NCI-H1417 treated with DMSO at 0.1 percent for 48 hours (cell line): Measurements from ENCODE around the gene LRFN3.
"Not testable (repeated sequence)": the region's sequence is repeated elsewhere in the genome, so short reads cannot be mapped to it uniquely, and the experiment has no call there.

Experiments used
- DNase-seq: peaks from one replicate; lab custom pipeline; 2025; lab: John Stamatoyannopoulos, UW

Gene LRFN3

GRCh38 chr19:35977446-35978222 lies 41.5 kb downstream of the LRFN3 start:
- no peak for DNase-seq

DNA sequence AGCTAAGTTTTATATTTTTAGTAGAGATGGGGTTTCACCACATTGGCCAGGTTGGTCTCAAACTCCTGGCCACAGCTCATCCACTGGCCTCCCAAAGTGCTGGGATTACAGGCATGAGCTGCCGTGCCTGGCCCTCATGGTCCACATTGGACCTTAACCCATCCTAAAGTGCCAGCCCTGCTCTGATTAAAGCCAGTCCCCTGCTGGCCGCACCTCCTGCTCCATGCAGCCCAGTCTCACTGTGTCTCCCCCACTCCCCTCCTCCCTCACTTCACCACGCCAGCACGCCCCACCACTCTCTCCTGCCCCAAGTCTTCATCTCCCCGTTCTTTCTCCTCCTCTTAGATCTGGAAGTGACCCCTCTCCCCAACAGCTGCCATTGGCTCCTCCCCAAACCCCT lies 42.1 kb downstream of the LRFN3 start:
- DNase-seq: no peak

GRCh38 chr19:35978832-35979365 lies 42.7 kb downstream of the LRFN3 start:
- no peak for DNase-seq

DNA sequence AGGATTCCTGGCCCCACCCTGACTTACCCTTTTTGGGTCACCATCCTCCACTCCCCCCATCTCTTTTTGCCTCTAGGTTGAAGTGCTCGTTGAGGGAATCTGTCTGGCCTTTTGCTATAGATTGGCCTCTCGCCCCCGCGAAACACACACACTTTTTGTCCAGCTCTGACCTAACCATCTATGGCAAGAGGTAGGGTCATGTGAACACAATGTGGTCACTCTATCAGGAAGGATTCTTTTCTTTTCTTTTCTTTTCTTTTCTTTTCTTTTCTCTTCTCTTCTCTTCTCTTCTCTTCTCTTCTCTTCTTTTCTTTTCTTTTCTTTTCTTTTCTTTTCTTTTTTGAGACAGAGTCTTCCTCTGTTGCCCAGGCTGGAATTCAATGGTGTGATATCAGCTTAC lies 44.8 kb downstream of the LRFN3 start:
- DNase-seq: not testable (repeated sequence)

GRCh38 chr19:35983177-35983576 lies 47.0 kb downstream of the LRFN3 start:
- DNase-seq: no peak

GRCh38 chr19:35986111-35986510 lies 49.9 kb downstream of the LRFN3 start:
- DNase-seq: no peak

DNA sequence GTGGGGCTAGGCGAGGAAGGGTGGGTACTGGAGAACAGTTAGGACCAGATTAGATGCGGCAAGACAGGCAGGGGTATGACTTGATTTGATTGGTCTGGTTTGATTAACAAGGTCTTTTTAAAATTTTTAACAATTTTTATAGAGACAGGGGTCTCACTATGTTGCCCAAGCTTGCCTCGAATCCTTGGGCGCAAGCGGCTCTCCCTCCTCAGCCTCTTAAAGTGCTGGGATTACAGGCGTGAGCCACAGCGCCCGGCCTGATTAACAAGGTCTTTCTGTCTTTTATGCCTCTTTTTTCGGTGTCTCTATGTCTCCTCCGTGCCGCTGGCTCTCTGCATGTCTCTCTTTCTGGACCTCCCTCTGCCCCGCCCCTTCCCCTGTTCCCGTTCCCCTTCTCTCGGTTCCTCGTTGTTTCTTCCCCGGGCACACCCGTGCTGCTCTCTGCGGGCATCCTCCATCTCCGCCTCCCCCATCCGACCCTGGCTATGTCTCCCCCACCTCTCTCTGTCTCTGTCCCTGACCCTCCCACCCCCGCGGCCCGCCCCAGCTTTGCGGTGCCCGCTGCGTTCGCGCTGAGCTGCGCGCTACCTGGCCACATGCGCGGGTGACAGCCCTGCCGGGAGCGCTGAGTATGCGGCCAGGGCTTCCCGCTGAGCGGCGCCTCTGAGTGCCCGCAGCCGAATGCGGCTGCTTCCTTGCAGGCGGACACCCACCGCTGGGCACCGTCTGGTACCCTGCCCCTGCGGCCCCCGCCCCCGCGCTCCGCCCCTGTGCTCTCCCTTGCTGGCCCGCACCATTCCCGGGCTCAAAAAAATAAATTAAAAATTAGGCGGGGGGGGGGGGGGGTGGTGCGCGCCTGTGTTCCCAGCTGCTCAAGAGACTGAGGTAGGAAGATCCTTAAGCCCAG lies 50.7 kb downstream of the LRFN3 start:
- no peak for DNase-seq

- DNase-seq: no peak
Measured at GRCh38 chr19:35987571-35987896, 51.4 kb downstream of the LRFN3 start.

- no peak for DNase-seq
Measured at GRCh38 chr19:35988824-35989223, 52.6 kb downstream of the LRFN3 start.

DNA sequence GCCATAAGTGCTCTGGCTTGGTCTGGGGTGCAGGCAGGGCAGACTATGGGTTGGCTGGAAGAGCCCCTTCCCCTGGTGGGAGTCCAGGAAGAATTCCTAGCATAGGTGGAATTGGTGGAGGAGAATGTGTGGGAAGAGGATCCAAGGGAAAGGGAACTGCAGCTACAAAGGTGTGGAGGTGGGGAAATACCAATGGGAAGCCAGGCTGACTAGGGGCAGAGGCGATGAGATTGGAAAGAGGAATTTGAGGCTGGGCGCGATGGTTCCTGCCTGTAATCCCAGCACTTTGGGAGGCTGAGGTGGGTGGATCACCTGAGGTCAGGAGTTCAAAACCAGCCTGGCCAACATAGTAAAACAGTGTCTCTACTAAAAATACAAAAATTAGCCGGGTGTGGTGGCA lies 54.0 kb downstream of the LRFN3 start:
- no peak for DNase-seq

- DNase-seq: no peak
Measured at GRCh38 chr19:35990771-35991730, 54.9 kb downstream of the LRFN3 start.

GRCh38 chr19:35991731-35992450 lies 55.7 kb downstream of the LRFN3 start:
- no peak for DNase-seq

DNA sequence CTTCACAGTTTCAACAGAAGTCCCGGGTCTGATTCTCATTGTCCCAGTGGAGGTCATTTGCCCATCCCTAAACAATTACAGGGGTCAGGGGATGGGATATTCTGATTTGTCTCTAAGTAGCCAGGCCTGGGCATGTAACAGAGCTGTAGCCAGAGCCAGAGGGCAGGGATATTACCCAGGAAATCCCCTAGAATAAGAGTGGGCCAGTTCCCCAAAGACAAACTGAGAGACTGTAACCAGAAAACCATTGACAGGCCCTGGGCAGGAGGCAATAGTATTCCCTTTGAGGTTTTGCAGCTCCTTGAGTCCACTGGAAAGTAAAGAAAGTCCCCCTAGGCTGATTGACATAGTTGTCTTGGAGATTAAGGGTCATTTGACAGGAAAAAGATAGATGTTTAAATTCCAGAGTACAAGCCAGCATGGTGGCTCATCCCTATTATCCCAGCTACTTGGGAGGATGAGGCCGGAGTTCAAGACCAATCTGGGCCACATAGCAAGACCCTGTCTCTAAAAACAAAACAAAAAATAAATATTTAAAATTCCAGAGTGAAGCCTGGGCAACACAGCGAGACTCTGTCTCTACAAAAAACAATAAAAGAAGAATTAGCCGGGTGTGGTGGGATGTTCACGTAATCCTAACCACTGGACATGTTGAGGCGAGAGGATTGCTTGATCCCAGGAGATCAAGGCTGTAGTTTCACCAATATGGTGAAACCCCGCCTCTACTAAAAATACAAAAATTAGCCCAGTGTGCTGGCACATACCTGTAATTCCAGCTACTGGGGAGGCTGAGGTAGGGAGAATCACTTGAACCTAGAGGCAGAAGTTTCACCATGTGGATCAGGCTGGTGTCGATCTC lies 57.0 kb downstream of the LRFN3 start:
- DNase-seq: no peak

DNA sequence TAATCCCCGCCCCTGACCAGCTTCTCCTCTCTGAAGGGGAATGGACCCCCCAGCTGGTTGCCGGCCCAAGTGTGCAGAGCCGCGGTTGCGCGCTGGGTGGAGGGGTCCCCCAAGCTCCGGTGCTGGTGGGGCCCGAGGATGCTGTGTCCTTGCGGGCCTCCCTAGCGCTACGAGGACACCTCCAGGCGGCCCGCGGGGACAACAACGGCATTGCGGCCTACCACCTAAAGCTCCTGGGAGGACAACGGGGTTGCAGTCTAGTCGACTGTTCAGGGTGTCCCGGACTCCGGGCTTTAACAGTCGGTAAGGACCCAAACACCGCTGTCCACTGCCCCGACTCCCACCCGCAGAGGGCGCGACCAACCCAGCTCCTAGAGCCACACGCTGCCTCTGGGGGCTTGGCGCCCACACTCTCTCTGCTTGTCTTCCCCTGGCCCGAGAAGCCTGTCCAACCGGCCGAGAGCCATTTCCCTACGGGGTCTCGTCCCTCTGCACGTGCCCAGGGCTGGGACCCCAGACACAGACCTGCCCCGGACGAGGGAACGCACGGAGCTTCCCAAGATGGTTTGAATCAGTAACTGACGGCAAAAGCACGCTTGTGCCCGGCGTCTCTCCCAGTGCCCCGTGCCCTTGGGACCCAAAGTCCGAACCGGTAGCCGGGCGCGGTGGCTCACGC lies 57.9 kb downstream of the LRFN3 start:
- DNase-seq: no peak
